Activated CD4-positive, CD25-positive, alpha-beta regulatory T cell treated with anti-CD3 and anti-CD28 coated beads, Interleukin-2, amount 50 U/mL, for 16 hours (primary cell): ENCODE results near the gene SEPHS1.
"Not testable (repeated sequence)": the region's sequence is repeated elsewhere in the genome, so short reads cannot be mapped to it uniquely, and the experiment has no call there.

Source experiments
- DNase-seq: peaks from one replicate; pipeline ENCODE4 v3.0.0-alpha.2; 2020; ENCODE audit warnings: low read depth, low spot score

SEPHS1 gene

GRCh38 chr10:13284050-13284449 lies 64.0 kb downstream of the SEPHS1 start:
- no peak for DNase-seq

GRCh38 chr10:13282348-13282747 lies 65.7 kb downstream of the SEPHS1 start:
- DNase-seq: not testable (repeated sequence)

- DNase-seq: no peak
Observed at GRCh38 chr10:13276749-13277365, 71.2 kb downstream of the SEPHS1 start.

GRCh38 chr10:13276146-13276545 lies 71.9 kb downstream of the SEPHS1 start:
- DNase-seq: not testable (repeated sequence)

- DNase-seq: no peak
Observed at GRCh38 chr10:13272164-13272571, 75.9 kb downstream of the SEPHS1 start.

- peak; percentile 10 for DNase-seq
Observed at GRCh38 chr10:13271552-13272163, 76.4 kb downstream of the SEPHS1 start.

GRCh38 chr10:13270877-13271551 lies 77.1 kb downstream of the SEPHS1 start:
- no peak for DNase-seq

- DNase-seq: no peak
Observed at GRCh38 chr10:13268841-13269240, 79.3 kb downstream of the SEPHS1 start.

GRCh38 chr10:13268310-13268709 lies 79.8 kb downstream of the SEPHS1 start:
- no peak for DNase-seq
